ENCODE results near the gene AJUBA. TPM values are rescaled to one million over a fixed set of nuclear protein-coding genes. Genes with fewer than 3 reads are reported as not detected.

AJUBA gene
- total RNA-seq, 1 experiment from 2014 or later: 28.8 TPM

DNA sequence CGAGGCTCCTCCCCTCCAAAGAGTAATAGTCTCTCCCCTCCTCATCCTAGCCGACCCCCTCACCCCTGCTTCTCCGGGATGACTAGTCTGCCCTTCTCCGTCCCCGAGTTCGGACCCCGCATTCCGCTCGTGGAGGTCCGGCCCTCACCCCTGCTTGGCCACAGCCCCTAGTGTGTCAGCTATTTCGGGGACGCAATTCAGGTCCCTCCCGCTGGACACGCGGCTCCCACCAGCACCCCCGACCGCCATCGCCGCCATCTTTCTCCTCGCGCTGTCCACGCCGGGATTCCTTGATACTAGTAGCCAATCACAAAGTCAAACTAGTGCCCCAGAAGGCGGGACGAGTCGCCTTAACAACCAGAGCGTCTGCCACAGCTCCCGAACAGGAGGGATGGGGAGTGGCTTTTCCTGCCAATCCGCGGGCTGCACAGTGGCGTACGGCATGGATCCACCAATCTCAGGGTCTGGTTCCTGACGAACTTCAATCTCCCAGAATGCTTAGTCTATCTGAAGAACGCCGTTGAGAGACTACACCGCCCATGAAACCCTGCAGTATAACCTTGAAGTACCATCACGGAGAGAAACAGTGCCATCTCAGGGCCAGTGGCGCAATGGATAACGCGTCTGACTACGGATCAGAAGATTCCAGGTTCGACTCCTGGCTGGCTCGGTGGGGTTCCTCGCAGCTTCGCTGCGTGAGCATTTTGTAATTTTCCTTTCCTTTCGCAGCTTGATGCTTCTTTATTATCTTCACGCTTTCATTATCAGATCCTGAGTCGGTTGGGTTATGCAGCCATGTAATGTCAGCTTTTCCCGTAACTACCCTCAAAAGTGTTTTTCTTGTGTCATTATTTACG is 53.0 kb downstream of the AJUBA start, which contains the start of gene PRMT5 (continued):
- TF ChIP-seq ZNF532 (CRISPR knock-in tag; IDR thresholded peaks at IDR 0.05; ENCODE audit: borderline replicate concordance) (no peak), NFE2L1 (CRISPR knock-in tag; IDR thresholded peaks at IDR 0.05) (0 out of 2 replicates have a peak, but pooled peaks have one; percentile 50), ZBTB21 (CRISPR knock-in tag; IDR thresholded peaks at IDR 0.05; ENCODE audit: borderline replicate concordance) (no peak), TP53 (CRISPR knock-in tag; IDR thresholded peaks at IDR 0.05) (peak; percentile 19; the same call in 1 of the 2 replicates), JUN (CRISPR knock-in tag; IDR thresholded peaks at IDR 0.05) (no peak), TCF7 (CRISPR knock-in tag; IDR thresholded peaks at IDR 0.05; ENCODE audit: low read depth) (no peak)

DNA sequence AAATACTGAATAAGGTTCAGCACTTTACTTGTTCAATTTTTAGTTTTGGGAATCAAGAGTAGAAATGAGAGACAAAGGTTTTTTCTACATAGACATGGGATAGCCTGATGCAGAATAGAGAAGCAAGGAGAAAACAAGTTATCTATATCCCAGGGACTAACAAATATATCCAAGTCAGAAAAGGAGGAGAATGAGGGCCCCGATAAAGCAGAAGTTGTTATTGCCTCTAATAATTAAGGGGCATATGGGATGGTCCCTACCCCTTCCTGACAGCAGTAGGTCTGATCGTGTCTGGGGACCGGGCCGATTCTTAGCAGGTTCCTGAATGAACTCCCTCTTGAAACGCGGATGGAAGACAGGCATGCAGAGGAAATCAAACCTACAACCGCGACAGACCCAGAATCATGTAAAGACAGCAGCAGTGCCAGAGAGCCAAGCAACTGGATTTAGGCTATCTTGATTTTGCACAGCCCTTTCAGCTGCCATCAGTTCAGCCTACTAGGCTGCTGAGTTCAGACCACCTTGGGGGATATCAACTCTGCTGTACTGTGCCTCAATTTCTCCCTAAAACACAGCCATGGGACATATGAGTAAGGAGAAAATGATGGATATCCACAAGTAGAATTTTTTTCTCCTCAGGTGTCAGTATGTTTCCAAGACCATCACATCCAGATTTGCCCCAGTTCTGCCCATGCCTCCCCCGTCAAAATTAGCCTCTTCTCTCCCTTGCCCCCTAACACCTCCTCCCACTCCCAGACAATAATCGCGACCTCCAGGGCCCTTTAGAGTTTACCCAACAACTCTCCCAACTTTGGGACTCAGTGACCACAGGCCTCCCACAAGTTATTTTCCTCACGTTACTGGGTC is 53.9 kb downstream of the AJUBA start:
- Mint-ChIP-seq H3K4me1 (peaks cover 7% of the 10 kb centered on the region), H3K9me3 (no peaks in the 10 kb centered on the region), H3K27me3 (ENCODE audit: low read depth) (no peaks in the 10 kb centered on the region), H3K36me3 (peaks cover 34% of the 10 kb centered on the region), H3K27ac (no peak overlapping the region; the same call in 1 of the 2 replicates), H3K4me3 (no peak overlapping the region)
- DNase-seq (ENCODE audit: low spot score): no peak
- no peak for ATAC-seq
- TF ChIP-seq, protein P1, sequence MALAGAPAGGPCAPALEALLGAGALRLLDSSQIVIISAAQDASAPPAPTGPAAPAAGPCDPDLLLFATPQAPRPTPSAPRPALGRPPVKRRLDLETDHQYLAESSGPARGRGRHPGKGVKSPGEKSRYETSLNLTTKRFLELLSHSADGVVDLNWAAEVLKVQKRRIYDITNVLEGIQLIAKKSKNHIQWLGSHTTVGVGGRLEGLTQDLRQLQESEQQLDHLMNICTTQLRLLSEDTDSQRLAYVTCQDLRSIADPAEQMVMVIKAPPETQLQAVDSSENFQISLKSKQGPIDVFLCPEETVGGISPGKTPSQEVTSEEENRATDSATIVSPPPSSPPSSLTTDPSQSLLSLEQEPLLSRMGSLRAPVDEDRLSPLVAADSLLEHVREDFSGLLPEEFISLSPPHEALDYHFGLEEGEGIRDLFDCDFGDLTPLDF (CRISPR knock-in tag; IDR thresholded peaks at IDR 0.05): no peak
- TF ChIP-seq ZNF671 (CRISPR knock-in tag; IDR thresholded peaks at IDR 0.05) (0 out of 2 replicates have a peak, but pooled peaks have one; percentile 42), MLX (CRISPR knock-in tag; IDR thresholded peaks at IDR 0.05) (no peak)
- TF ChIP-seq, protein P2, sequence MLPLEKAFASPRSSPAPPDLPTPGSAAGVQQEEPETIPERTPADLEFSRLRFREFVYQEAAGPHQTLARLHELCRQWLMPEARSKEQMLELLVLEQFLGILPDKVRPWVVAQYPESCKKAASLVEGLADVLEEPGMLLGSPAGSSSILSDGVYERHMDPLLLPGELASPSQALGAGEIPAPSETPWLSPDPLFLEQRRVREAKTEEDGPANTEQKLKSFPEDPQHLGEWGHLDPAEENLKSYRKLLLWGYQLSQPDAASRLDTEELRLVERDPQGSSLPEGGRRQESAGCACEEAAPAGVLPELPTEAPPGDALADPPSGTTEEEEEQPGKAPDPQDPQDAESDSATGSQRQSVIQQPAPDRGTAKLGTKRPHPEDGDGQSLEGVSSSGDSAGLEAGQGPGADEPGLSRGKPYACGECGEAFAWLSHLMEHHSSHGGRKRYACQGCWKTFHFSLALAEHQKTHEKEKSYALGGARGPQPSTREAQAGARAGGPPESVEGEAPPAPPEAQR (CRISPR knock-in tag; IDR thresholded peaks at IDR 0.05): no peak
- ChIA-PET POLR2A (interaction anchor here (0.6 to 2.3 kb wide), 11 partner anchors 9 to 145 kb away, joined by 3 to 18 read pairs (median 3); partner anchors contain the start of genes AJUBA, CDH24 and RBM23), CTCF (interaction anchor here (0.7 to 3.4 kb wide), 30 partner anchors 9 to 358 kb away, joined by 3 to 43 read pairs (median 10); partner anchors contain the start of genes ACIN1, AJUBA, C14orf119 and CDH24)

- no peak overlapping the region for H3K4me3 Mint-ChIP-seq
- no peaks in the 10 kb centered on the region for H3K27me3 Mint-ChIP-seq (ENCODE audit: low read depth)
- H3K9me3 Mint-ChIP-seq: no peaks in the 10 kb centered on the region
- CTCF ChIA-PET: no interaction called here
- no peak overlapping the region for H3K27ac Mint-ChIP-seq
- TF ChIP-seq ZNF425 (CRISPR knock-in tag; conservative IDR thresholded peaks at IDR 0.05): no peak
- TF ChIP-seq ESRRA (CRISPR knock-in tag; IDR thresholded peaks at IDR 0.05; ENCODE audit: borderline replicate concordance): no peak
- no peak for TF ChIP-seq ZBTB43 (CRISPR knock-in tag; IDR thresholded peaks at IDR 0.05)
- no peak for TF ChIP-seq PRRX2 (CRISPR knock-in tag; IDR thresholded peaks at IDR 0.05)
- no peak for TF ChIP-seq PREB (CRISPR knock-in tag; IDR thresholded peaks at IDR 0.05; ENCODE audit: borderline replicate concordance)
- no peak for TF ChIP-seq TEAD4 (CRISPR knock-in tag; IDR thresholded peaks at IDR 0.05)
- peaks cover 7% of the 10 kb centered on the region for H3K4me1 Mint-ChIP-seq
- ATAC-seq (no peak), DNase-seq (ENCODE audit: low spot score) (no peak)
- H3K36me3 Mint-ChIP-seq: peaks cover 52% of the 10 kb centered on the region
- POLR2A ChIA-PET: no interaction called here
Measured at GRCh38 chr14:22926316-22926715, 56.0 kb downstream of the AJUBA start.

All from WTC11 (cell line).